ENCODE measurements around the gene SH2D3A.

GRCh38 chr19:6772028-6772865 is 5.0 kb upstream of the SH2D3A start, which contains the start of gene VAV1:
- TF ChIP-seq, protein P1, sequence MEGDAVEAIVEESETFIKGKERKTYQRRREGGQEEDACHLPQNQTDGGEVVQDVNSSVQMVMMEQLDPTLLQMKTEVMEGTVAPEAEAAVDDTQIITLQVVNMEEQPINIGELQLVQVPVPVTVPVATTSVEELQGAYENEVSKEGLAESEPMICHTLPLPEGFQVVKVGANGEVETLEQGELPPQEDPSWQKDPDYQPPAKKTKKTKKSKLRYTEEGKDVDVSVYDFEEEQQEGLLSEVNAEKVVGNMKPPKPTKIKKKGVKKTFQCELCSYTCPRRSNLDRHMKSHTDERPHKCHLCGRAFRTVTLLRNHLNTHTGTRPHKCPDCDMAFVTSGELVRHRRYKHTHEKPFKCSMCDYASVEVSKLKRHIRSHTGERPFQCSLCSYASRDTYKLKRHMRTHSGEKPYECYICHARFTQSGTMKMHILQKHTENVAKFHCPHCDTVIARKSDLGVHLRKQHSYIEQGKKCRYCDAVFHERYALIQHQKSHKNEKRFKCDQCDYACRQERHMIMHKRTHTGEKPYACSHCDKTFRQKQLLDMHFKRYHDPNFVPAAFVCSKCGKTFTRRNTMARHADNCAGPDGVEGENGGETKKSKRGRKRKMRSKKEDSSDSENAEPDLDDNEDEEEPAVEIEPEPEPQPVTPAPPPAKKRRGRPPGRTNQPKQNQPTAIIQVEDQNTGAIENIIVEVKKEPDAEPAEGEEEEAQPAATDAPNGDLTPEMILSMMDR (IDR thresholded peaks at IDR 0.05), result no peak
- no peak for TF ChIP-seq POLR2A (IDR thresholded peaks at IDR 0.05)

All from uterus (tissue), 2 donors.